Endothelial cell of umbilical vein (primary cell): ENCODE measurements around the gene ZNF438. TPM values are rescaled to one million over a fixed set of nuclear protein-coding genes. Genes with fewer than 3 reads are reported as not detected.

Source experiments
- BruUV-seq: library from RNA; stranded (reverse); fragments of 400-500 nt; replicated peaks from 2 replicates; lab custom pipeline; 2021; lab: Mats Ljungman, UMichigan
- CTCF ChIA-PET: fragments of 300-600, 350-600 bp; sonication (Branson Sonifier 250); formaldehyde crosslinking; loops from one replicate; lab custom pipeline; 2021; ENCODE audit warnings: antibody characterized with exemption, inconsistent platforms; lab: Charles Lee
- POLR2A ChIA-PET: fragments of 300-600, 350-600 bp; sonication (Branson Sonifier 250); formaldehyde crosslinking; loops from one replicate; lab custom pipeline; 2021; ENCODE audit warnings: antibody characterized with exemption, inconsistent platforms; lab: Charles Lee
- DNase-seq: peaks from one replicate; pipeline ENCODE4 v3.0.0-alpha.2; 2011; ENCODE audit warnings: low read depth, low spot score
- FAIRE-seq: peaks from 2 replicates; lab custom pipeline; 2011; peaks lifted over from hg19 to GRCh38; lab: Jason Lieb, UNC
- H2AFZ ChIP-seq: 2 replicates; pipeline ENCODE4 v1.6.0; 2012; ENCODE audit warnings: low read depth, low read length, control low read depth, inconsistent platforms
- H3K27ac ChIP-seq: 2 replicates; pipeline ENCODE4 v1.5.1; 2011; ENCODE audit warnings: low read depth, mild to moderate bottlenecking, control low read depth, low read length, moderate library complexity; ENCODE audit not compliant: insufficient read depth
- H3K27me3 ChIP-seq, 2 experiments: 2 replicates each; pipeline versions ENCODE4 v1.6.0 to v1.6.1; 2011; ENCODE audit warnings: low read length in 2 of 2, mixed read lengths in 1 of 2; ENCODE audit not compliant: control insufficient read depth in 2 of 2, insufficient read depth in 2 of 2
- H3K36me3 ChIP-seq, 2 experiments: 2 replicates in 1 of 2; 3 replicates in 1 of 2; pipeline ENCODE4 v1.5.1; 2011; ENCODE audit warnings: low read length in 2 of 2, mild to moderate bottlenecking in 1 of 2, moderate library complexity in 1 of 2; ENCODE audit not compliant: control insufficient read depth in 2 of 2, insufficient read depth in 2 of 2; ENCODE audit errors: extremely low read depth in 1 of 2
- H3K4me1 ChIP-seq: 3 replicates; pipeline ENCODE4 v1.5.1; 2011; ENCODE audit warnings: mild to moderate bottlenecking, low read length; ENCODE audit not compliant: control insufficient read depth, insufficient read depth; ENCODE audit errors: extremely low read depth
- H3K4me2 ChIP-seq: 2 replicates; pipeline ENCODE4 v1.6.1; 2011; ENCODE audit warnings: low read length, control low read depth, mixed read lengths; ENCODE audit not compliant: insufficient read depth
- H3K4me3 ChIP-seq, 3 experiments: fragments of 200-600 bp in 1 of 3; sonication (generic), shearing (Covaris generic) in 1 of 3; replicated peaks in 1 of 3; 2 replicates each; pipeline ENCODE4 v1.5.1; 2011 to 2016; ENCODE audit warnings: control low read depth in 3 of 3, low read length in 3 of 3, mild to moderate bottlenecking in 2 of 3, inconsistent platforms in 1 of 3, low read depth in 1 of 3, moderate library complexity in 1 of 3; ENCODE audit not compliant: insufficient read depth in 1 of 3
- H3K79me2 ChIP-seq: 2 replicates; pipeline ENCODE4 v1.6.0; 2012; ENCODE audit warnings: low read length, inconsistent platforms; ENCODE audit not compliant: control insufficient read depth, insufficient read depth
- H3K9ac ChIP-seq: replicated peaks from 2 replicates; pipeline ENCODE3; 2011; ENCODE audit warnings: low read length, control low read depth; ENCODE audit not compliant: insufficient read depth; ENCODE audit errors: extremely low read depth
- H3K9me1 ChIP-seq: replicated peaks from 3 replicates; pipeline ENCODE4 v1.6.0; 2011; ENCODE audit warnings: mild to moderate bottlenecking, low read length; ENCODE audit not compliant: control insufficient read depth, insufficient read depth; ENCODE audit errors: extremely low read depth
- H3K9me3 ChIP-seq: replicated peaks from 2 replicates; pipeline ENCODE4 v1.5.1; 2012; ENCODE audit warnings: low read length, inconsistent platforms; ENCODE audit not compliant: control insufficient read depth, insufficient read depth
- H4K20me1 ChIP-seq: replicated peaks from 2 replicates; pipeline ENCODE3; 2011; ENCODE audit warnings: mild to moderate bottlenecking, low read length; ENCODE audit not compliant: control insufficient read depth, insufficient read depth; ENCODE audit errors: extremely low read depth
- CTCF ChIP-seq, 2 donors: IDR thresholded peaks; 1 replicate in 1 of 2; 2 replicates in 1 of 2; pipeline ENCODE4 v1.5.1; 2011; ENCODE audit warnings: low read length in 2 of 2, mild to moderate bottlenecking in 2 of 2, moderate library complexity in 2 of 2, control low read depth in 1 of 2, inconsistent platforms in 1 of 2, low read depth in 1 of 2; ENCODE audit not compliant: insufficient read depth in 1 of 2; ENCODE audit errors: extremely low read depth in 1 of 2
- EZH2 ChIP-seq: IDR thresholded peaks from 2 replicates; pipeline ENCODE4 v1.6.1; 2012; ENCODE audit warnings: borderline replicate concordance, low read depth, mild to moderate bottlenecking, moderate library complexity, low read length, inconsistent platforms; ENCODE audit not compliant: severe bottlenecking
- FOS ChIP-seq: IDR thresholded peaks from 2 replicates; pipeline ENCODE4 v1.6.1; 2011; ENCODE audit warnings: mild to moderate bottlenecking, low read length, moderate library complexity, borderline replicate concordance; ENCODE audit not compliant: insufficient read depth
- GATA2 ChIP-seq: IDR thresholded peaks from 2 replicates; pipeline ENCODE4 v1.7.0; 2011; ENCODE audit warnings: low read depth, mild to moderate bottlenecking, moderate library complexity, mixed read lengths, low read length; ENCODE audit not compliant: insufficient read length, insufficient read depth
- JUN ChIP-seq: IDR thresholded peaks from 2 replicates; pipeline ENCODE4 v1.6.1; 2011; ENCODE audit warnings: borderline replicate concordance, low read depth; ENCODE audit not compliant: insufficient read length, insufficient read depth
- MAX ChIP-seq: IDR thresholded peaks from 2 replicates; pipeline ENCODE4 v1.6.1; 2011; ENCODE audit not compliant: insufficient read depth, insufficient read length
- MYC ChIP-seq: IDR thresholded peaks from one replicate; pipeline ENCODE4 v1.6.1; 2011; ENCODE audit warnings: mild to moderate bottlenecking, low read depth, low read length
- POLR2A ChIP-seq: IDR thresholded peaks from 2 replicates; pipeline ENCODE4 v1.6.1; 2012; ENCODE audit warnings: low read depth, mild to moderate bottlenecking, control low read depth, low read length
- POLR2AphosphoS5 ChIP-seq: IDR thresholded peaks from 2 replicates; pipeline ENCODE4 v1.6.1; 2012; ENCODE audit warnings: low read depth, mild to moderate bottlenecking, control low read depth, low read length, moderate library complexity; ENCODE audit not compliant: insufficient read depth
- dilution Hi-C: fragments of 300-500 bp; cut with MboI; formaldehyde crosslinking; loops from one replicate; pipeline ENCODE4 v1.15.0; 2019; ENCODE audit warnings: low sequenced_read_pairs; ENCODE audit not compliant: extremely low pct_ligation_motif_present
- intact Hi-C: fragments of 100-400 bp; cut with micrococcal nuclease; formaldehyde crosslinking; loops from one replicate; pipeline ENCODE4 v1.10.0; 2022
- polyA plus RNA-seq, 4 experiments: library from polyadenylated mRNA; depleted of rRNA in 3 of 4; stranded (reverse) in 3 of 4; unstranded in 1 of 4; fragments of >200 nt; gene quantifications; 2 replicates each; pipeline versions ENCODE4 v1.2.1 to v1.2.3, GENCODE V29; 2011 to 2012; ENCODE audit warnings: missing spikeins in 1 of 4
- total RNA-seq: library from RNA; stranded (reverse); gene quantifications from 2 replicates; pipeline ENCODE4 v1.2.3, GENCODE V29; 2021

The ZNF438 gene
- total and polyA plus RNA-seq, 2 donors (not counting 3 experiments of a cell fraction or from before 2014, with no cell fraction given), result 7.2 to 15.1 TPM

- no peak overlapping the region for H3K9ac ChIP-seq
- dilution Hi-C loops (no loop called here), intact Hi-C loops (no loop called here)
- peaks cover 6% of the 10 kb centered on the region for H3K79me2 ChIP-seq
- H3K9me1 ChIP-seq, result no peaks in the 10 kb centered on the region
- H3K4me1 ChIP-seq, result peaks cover 2% of the 10 kb centered on the region
- no peaks in the 10 kb centered on the region for H4K20me1 ChIP-seq
- H3K36me3 ChIP-seq, result peaks cover 0 to 3% of the 10 kb centered on the region in 2 experiments
- TF ChIP-seq JUN (no peak), POLR2AphosphoS5 (no peak), EZH2 (no peak), MYC (no peak), CTCF (IDR thresholded peaks at IDR 0.05; ENCODE audit: extremely low read depth in 1 of 2, insufficient read depth in 1 of 2, low read depth in 1 of 2, low read length in 2 of 2) (no peak), POLR2A (no peak), MAX (no peak), GATA2 (no peak), FOS (no peak)
- no peaks in the 10 kb centered on the region for H3K9me3 ChIP-seq
- no peak for DNase-seq
- no peak overlapping the region for H3K27ac ChIP-seq
- no TSS peak for BruUV-seq
- H3K4me2 ChIP-seq, result no peak overlapping the region
- H2AFZ ChIP-seq, result no peak overlapping the region
- no peaks in the 10 kb centered on the region for H3K27me3 ChIP-seq
- ChIA-PET CTCF (no interaction called here), POLR2A (no interaction called here)
- no peak for FAIRE-seq
- no peak overlapping the region for H3K4me3 ChIP-seq
These were observed 57.3 kb downstream of the ZNF438 start for GRCh38 chr10:30974355-30974754.
